ENCODE data around the gene DDIAS. TPM values are rescaled to one million over a fixed set of nuclear protein-coding genes. Genes with fewer than 3 reads are reported as not detected.

The DDIAS gene
- total and polyA plus RNA-seq, 2 donors (not counting 1 experiment from before 2014, with no cell fraction given) = 1.7 to 3.3 TPM

DNA sequence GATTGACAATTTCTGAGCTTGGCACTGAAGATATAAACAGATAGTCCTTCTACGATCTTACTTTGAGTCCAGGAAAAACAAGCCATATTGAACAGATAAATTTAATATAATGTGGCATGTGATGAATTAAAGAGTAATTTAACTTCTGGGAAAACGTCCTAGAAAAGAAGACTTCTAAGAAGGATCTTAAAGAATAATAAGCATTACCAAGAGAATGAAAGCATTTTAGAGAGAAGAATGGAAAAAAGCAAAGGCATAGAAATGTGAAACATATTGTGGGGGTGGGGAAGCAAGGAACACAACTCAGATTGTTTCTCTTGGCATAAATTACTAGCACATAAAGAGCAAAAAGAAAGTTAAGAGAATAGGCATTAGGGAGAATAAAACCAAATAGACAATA, 5.4 kb downstream of the DDIAS start:
- TF ChIP-seq, protein P1, sequence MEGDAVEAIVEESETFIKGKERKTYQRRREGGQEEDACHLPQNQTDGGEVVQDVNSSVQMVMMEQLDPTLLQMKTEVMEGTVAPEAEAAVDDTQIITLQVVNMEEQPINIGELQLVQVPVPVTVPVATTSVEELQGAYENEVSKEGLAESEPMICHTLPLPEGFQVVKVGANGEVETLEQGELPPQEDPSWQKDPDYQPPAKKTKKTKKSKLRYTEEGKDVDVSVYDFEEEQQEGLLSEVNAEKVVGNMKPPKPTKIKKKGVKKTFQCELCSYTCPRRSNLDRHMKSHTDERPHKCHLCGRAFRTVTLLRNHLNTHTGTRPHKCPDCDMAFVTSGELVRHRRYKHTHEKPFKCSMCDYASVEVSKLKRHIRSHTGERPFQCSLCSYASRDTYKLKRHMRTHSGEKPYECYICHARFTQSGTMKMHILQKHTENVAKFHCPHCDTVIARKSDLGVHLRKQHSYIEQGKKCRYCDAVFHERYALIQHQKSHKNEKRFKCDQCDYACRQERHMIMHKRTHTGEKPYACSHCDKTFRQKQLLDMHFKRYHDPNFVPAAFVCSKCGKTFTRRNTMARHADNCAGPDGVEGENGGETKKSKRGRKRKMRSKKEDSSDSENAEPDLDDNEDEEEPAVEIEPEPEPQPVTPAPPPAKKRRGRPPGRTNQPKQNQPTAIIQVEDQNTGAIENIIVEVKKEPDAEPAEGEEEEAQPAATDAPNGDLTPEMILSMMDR (IDR thresholded peaks at IDR 0.05) = no peak
- TF ChIP-seq EZH2 (IDR thresholded peaks at IDR 0.05; ENCODE audit: borderline replicate concordance, insufficient read depth, low read depth, low read length, poor library complexity, severe bottlenecking) = no peak
- Histone ChIP-seq H3K27me3 (replicated peaks in 1 of 4; ENCODE audit: control extremely low read depth in 1 of 4, control insufficient read depth in 3 of 4, insufficient read depth in 4 of 4, low read length in 3 of 4) (no peaks in the 10 kb centered on the region), H3K9me3 (ENCODE audit: control extremely low read depth in 1 of 3, control insufficient read depth in 2 of 3, insufficient read depth in 1 of 3, low read length in 2 of 3) (peaks cover 0 to 4% (median 1%) of the 10 kb centered on the region in 3 donors), H3K4me2 (replicated peaks; ENCODE audit: low read depth, low read length, poor library complexity, severe bottlenecking) (peak overlapping the region; percentile 14), H4K20me1 (ENCODE audit: control insufficient read depth, insufficient read depth, low read length, poor library complexity, severe bottlenecking) (no peaks in the 10 kb centered on the region), H3K4me3 (ENCODE audit: control extremely low read depth in 1 of 5, extremely low read depth in 1 of 5, insufficient read depth in 1 of 5, low read depth in 2 of 5, low read length in 4 of 5) (no peak overlapping the region), H3K4me1 (ENCODE audit: control insufficient read depth in 2 of 2, insufficient read depth in 2 of 2, low read length in 2 of 2) (peaks cover 13 to 30% of the 10 kb centered on the region in 2 donors), H3K79me2 (ENCODE audit: control insufficient read depth, insufficient read depth, low read length) (peaks cover 11% of the 10 kb centered on the region), H3K9ac (ENCODE audit: low read length) (no peak overlapping the region), H2AFZ (ENCODE audit: insufficient read depth, low read depth, low read length, poor library complexity, severe bottlenecking) (no peak overlapping the region), H3K27ac (ENCODE audit: low read length in 2 of 2) (peak overlapping the region in 1 of 2 donors; percentile 15), H3K36me3 (replicated peaks in 1 of 2; ENCODE audit: control extremely low read depth in 1 of 2, control insufficient read depth in 1 of 2, extremely low read depth in 1 of 2, insufficient read depth in 2 of 2, low read length in 1 of 2) (peaks cover 0 to 2% of the 10 kb centered on the region in 2 experiments)
- CTCF ChIA-PET = interaction anchor here (0.7 to 12.3 kb wide), 13 partner anchors 13 to 342 kb away, joined by 3 to 135 read pairs (median 4); partner anchors contain the start of gene PCF11
- no CpG with 5 or more reads among the region's 2 CpGs for WGBS (ENCODE audit: insufficient coverage)
- POLR2A ChIA-PET = no interaction called here
- no peaks in the 10 kb centered on the region for H3K9me3 Mint-ChIP-seq (ENCODE audit: insufficient read depth)
- no peak overlapping the region for H3K4me3 Mint-ChIP-seq
- ATAC-seq (ENCODE audit: low read depth) (no peak), DNase-seq (no peak)
- H3K4me1 Mint-ChIP-seq = peaks cover 32% of the 10 kb centered on the region
- no peaks in the 10 kb centered on the region for H3K27me3 Mint-ChIP-seq
- intact Hi-C loops (cut with micrococcal nuclease) = loop anchor here (1.0 to 5.0 kb wide), 4 partner anchors 20 to 343 kb away; partner anchors contain the start of gene ANKRD42
- H3K27ac Mint-ChIP-seq = peak overlapping the region; percentile 12

DNA sequence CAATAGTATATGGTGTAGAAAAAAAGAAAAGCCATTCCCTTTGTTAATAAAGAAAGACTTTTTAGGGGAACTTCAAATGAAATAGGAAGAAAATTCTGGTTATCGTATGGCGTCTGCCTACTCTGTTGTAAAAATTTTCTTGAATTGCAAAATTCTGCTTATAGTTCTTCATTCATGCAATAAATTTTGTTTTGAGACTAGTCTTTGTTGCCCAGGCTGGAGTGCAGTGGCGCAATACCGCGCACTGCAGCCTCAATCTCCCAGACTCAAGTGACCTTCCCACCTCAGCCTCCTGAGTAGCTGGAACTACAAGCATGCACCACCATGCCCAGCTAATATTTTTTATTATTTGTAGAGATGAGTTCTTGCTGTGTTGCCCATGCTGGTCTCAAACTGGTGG, 5.8 kb downstream of the DDIAS start:
- no peak for ATAC-seq (ENCODE audit: low read depth)
- Mint-ChIP-seq H3K4me3 (no peak overlapping the region), H3K27ac (peak overlapping the region; percentile 12), H3K4me1 (peaks cover 28% of the 10 kb centered on the region), H3K9me3 (ENCODE audit: insufficient read depth) (no peaks in the 10 kb centered on the region), H3K27me3 (no peaks in the 10 kb centered on the region)
- H4K20me1 ChIP-seq (ENCODE audit: control insufficient read depth, insufficient read depth, low read length, poor library complexity, severe bottlenecking) = no peaks in the 10 kb centered on the region
- no peaks in the 10 kb centered on the region for H3K27me3 ChIP-seq (replicated peaks in 1 of 4; ENCODE audit: control extremely low read depth in 1 of 4, control insufficient read depth in 3 of 4, insufficient read depth in 4 of 4, low read length in 3 of 4)
- H2AFZ ChIP-seq (ENCODE audit: insufficient read depth, low read depth, low read length, poor library complexity, severe bottlenecking) = no peak overlapping the region
- no peak for DNase-seq
- CTCF ChIA-PET = interaction anchor here (0.7 to 12.3 kb wide), 16 partner anchors 12 to 342 kb away, joined by 3 to 135 read pairs (median 4); partner anchors contain the start of gene PCF11
- peak overlapping the region in 1 of 2 donors; percentile 15 for H3K27ac ChIP-seq (ENCODE audit: low read length in 2 of 2)
- intact Hi-C loops (cut with micrococcal nuclease) = loop anchor here (5.0 kb wide), 1 partner anchor 70 kb away; no protein-coding TSS in a partner anchor
- TF ChIP-seq, protein P1 (IDR thresholded peaks at IDR 0.05) = no peak
- POLR2A ChIA-PET = no interaction called here
- H3K4me3 ChIP-seq (ENCODE audit: control extremely low read depth in 1 of 5, extremely low read depth in 1 of 5, insufficient read depth in 1 of 5, low read depth in 2 of 5, low read length in 4 of 5) = no peak overlapping the region
- no peak overlapping the region for H3K9ac ChIP-seq (ENCODE audit: low read length)
- 93% methylated on average over 3 of the region's 5 CpGs for WGBS (ENCODE audit: insufficient coverage)
- peaks cover 0 to 5% (median 4%) of the 10 kb centered on the region in 3 donors for H3K9me3 ChIP-seq (ENCODE audit: control extremely low read depth in 1 of 3, control insufficient read depth in 2 of 3, insufficient read depth in 1 of 3, low read length in 2 of 3)
- peaks cover 9 to 26% of the 10 kb centered on the region in 2 donors for H3K4me1 ChIP-seq (ENCODE audit: control insufficient read depth in 2 of 2, insufficient read depth in 2 of 2, low read length in 2 of 2)
- no peak overlapping the region for H3K4me2 ChIP-seq (replicated peaks; ENCODE audit: low read depth, low read length, poor library complexity, severe bottlenecking)
- peaks cover 0 to 2% of the 10 kb centered on the region in 2 experiments for H3K36me3 ChIP-seq (replicated peaks in 1 of 2; ENCODE audit: control extremely low read depth in 1 of 2, control insufficient read depth in 1 of 2, extremely low read depth in 1 of 2, insufficient read depth in 2 of 2, low read length in 1 of 2)
- peaks cover 11% of the 10 kb centered on the region for H3K79me2 ChIP-seq (ENCODE audit: control insufficient read depth, insufficient read depth, low read length)
